Stimulated activated CD4-positive, alpha-beta T cell treated with anti-CD3 and anti-CD28 coated beads, Interleukin-2, amount 100 ng/mL, for 24 hours (primary cell): ENCODE data around the gene SLC7A4.
A peak's percentile ranks its signal among the peaks of the same experiment; 100 is the strongest.
"Not testable (repeated sequence)": the region's sequence is repeated elsewhere in the genome, so short reads cannot be mapped to it uniquely, and the experiment has no call there.

Experiments
- DNase-seq, 2 donors: peaks; one replicate each; pipeline ENCODE4 v3.0.0-alpha.2; 2020

Gene SLC7A4

DNA sequence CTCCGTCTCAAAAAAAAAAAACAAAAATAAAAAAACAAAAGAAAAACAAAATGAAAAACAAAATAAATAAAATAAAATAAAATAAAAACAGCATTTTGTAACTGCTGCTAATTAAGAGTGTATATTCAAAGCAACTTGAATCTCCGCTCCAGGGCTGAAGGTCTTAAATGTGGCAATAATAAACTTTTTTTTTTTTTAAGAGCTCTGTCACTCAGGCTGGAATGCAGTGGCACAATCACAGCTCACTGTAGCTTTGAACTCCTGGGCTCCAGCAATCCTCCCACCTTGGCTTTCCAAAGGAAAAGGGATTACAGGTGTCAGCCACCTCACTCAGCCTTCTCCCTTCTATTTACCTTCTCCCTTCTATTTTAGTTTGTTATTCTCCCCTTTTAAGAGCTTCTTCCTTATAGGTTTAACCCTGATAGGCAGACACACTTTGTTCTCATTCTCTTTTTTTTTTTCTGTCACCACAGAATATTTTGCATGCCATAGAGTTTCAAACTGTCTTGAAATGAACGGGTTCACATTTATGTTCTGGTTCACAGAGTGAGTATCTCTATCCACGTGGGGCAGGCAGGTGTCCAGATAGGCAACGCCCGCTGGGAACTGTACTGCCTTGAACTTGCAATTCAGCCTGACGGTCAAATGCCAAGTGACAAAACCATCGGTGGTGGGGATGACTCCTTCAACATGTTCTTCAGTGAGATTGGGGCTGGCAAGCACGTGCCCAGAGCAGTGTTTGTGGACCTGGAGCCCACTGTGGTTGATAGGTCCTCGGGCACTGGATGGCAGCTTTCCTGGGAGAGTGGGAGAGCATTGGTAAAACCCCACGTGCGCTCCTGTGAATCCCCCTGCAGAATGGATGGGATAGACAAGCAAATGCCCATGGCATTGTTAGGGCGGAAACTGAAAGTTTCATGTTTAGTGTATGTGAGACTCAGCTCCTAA, 32.8 kb upstream of the SLC7A4 start:
- DNase-seq = no peak

GRCh38 chr22:21064425-21064824, 32.1 kb upstream of the SLC7A4 start:
- not testable (repeated sequence) for DNase-seq

DNA sequence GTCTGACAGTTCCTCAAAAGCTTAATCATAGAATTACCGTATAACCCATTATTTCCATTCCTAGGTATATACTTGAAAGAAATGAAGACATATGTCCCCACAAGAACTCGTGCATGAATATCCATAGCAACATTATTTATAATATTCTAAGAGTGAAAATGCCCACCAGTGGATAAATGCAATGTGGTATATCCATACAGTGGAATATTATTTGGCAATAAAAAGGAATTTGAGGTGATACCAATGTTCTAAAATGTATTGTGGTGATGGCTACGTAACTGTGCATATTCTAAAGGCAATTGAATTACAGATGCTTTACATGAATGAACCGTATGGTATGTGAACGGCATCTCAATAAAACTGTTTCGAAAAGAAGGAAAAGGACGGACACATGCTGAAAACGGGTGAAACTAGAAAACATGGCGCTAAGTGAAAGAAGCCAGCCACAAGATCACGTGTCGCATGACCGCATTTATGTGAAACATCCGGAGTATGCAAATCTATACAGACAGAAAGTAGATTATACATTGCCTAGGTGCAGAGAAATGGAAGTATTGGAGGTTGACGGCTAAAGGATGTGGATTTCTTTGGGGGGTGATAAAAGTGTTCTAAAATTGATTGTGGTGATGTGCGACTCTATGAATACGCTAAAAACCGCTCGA, 29.4 kb upstream of the SLC7A4 start:
- DNase-seq = not testable (repeated sequence)

DNA sequence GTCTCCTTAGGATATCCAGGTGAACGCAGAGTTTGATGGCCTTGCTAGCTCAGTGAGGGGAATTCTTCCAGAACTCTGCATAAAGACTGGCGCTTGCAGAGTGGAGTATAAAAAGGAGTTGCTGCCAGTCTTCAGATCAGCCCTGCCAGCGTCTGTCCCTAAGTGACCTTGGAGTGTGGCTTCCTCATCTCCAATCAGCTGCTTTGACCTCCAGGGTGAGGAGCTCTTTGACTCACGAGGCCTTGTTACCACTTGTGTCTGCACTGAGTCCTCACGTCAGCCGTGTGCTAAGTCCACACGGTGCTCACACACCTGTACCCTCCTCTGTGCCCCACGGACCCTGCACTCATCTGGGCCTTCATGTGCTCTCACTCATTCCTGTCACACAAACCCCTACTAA, 28.0 kb upstream of the SLC7A4 start:
- DNase-seq = not testable (repeated sequence)

GRCh38 chr22:21055880-21056319, 23.5 kb upstream of the SLC7A4 start:
- no peak for DNase-seq

- no peak for DNase-seq
Observed at GRCh38 chr22:21055564-21055834, 23.1 kb upstream of the SLC7A4 start.

GRCh38 chr22:21054714-21055563, 22.6 kb upstream of the SLC7A4 start:
- no peak for DNase-seq

- no peak for DNase-seq
Observed at GRCh38 chr22:21054046-21054713, 21.8 kb upstream of the SLC7A4 start.

DNA sequence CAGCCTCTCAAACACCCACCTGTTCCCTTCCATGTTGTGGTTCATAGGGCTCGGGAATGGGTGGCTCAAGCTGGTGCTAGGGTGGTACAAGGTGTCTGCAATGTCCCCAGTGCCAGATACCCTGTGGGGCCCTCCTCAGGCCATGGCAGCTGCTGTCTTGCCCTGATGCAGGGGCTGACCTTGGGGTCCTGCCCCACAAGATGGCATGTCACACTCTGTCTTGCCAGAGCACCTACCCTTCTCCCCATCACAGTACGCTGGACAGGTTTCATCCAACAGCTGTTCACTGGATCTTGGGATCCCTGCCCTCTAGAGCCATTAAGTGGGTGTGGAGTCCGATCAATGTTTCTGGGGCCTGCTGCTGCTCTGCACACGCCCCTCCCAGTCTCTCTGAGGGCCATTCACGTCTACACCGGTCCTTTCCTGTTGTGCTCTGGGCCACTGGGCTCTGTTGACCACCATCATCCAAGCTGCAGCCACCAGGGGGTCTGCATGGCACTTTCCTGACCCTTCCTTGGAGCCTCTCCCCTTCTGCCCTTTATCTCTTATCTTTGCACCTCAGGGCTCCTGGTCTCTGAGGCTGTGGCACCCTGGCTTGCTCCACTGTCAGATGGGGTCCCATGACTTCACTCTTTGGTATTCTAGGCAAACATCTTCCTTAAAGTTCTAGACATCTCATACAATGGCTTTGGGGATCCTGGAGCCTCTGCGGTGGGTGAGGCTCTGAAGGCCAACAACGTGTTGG, 20.5 kb upstream of the SLC7A4 start:
- DNase-seq = no peak

- no peak for DNase-seq
Observed at GRCh38 chr22:21051831-21052400, 19.6 kb upstream of the SLC7A4 start.

- DNase-seq = no peak
Observed at GRCh38 chr22:21051145-21051830, 18.9 kb upstream of the SLC7A4 start.

DNA sequence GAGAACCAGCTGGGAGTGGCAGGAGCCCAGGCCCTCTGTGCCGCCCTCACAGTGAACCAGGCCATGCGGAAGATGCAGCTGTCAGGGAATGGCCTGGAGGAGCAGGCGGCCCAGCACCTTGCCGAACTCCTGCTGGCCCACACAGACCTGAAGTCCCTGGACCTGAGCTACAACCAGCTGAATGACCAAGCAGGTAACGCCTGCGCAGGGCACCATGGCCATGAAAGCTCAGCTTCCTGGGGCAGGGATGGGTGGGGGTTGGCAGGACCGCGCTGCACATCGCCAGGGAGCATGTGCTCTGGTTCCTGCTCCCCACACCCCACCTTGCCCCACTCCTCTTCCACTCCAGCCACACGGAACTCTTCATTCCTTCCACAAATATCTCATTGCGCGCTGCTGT, 16.6 kb upstream of the SLC7A4 start:
- not testable (repeated sequence) for DNase-seq

GRCh38 chr22:21048448-21048847, 16.1 kb upstream of the SLC7A4 start:
- DNase-seq = not testable (repeated sequence)

- no peak for DNase-seq
Observed at GRCh38 chr22:21047730-21048129, 15.4 kb upstream of the SLC7A4 start.

DNA sequence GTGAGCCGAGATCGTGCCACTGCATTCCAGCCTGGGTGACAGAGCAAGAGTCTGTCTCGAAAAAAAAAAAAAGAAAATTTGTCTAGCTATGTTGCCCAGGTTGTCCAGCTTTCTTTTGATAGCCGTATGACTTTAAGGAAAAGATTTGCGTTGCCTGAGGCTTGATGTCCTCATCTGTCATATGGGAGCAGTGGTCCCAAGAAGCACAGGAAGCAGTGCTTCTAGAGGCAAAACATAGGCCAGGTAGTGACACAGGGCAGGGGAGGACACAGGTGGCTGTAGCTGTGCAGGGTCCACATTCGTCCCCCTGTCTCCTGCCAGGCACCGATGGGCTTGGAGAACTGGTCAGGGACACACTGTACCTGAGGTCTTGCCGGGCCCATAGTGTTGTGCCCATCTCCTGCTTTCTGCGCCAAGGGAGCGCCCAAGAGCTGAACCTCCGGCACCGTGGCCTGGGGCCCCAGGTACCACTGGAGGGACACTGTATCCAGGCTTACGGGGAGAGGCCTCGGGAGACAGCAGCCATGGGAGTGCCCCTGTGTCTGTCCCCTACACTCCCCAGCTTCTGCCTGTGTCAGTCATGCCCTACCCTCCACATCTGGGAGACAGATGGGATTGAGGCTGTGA, 14.8 kb upstream of the SLC7A4 start:
- DNase-seq = no peak

DNA sequence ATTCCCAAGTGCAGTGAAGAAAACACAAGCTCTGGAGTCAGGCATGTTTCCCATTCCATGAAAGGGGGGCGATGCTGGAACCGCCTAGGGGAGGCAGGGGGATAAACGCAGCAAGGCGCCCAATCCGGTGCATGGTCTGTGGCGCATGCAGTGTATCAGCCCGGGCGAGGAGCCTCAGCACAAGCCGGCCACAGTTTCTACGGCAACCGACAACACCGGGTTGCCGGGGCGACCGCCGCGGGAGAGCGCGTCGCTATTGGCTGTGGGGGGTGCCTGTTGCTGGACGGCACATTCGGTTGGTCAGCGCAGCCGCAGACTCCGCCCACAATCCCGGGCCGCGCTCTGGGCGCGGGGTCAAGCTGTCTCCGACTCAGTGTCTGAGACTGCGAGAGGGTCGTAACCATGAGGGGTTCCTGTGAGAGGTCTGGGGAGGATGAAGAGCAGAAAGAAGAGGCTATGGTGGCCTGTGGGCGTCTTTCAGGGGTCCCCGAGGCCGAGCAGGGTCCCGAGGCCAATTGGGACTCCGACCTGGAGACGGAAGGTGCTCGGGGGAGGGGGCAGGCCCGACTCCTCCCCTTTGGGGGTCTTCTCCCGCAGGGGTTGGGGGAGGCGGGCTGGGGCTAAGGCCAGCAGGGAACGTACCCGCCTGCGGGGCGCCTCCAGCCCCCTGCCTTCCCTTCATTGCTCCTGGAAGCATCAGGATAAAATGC, 13.4 kb upstream of the SLC7A4 start, which contains the start of gene LRRC74B:
TSS of gene LRRC74B (plus strand) at position 362 of the 710 bp plus-strand sequence. CDS start at position 403, 41 bp downstream.
- peak; percentile 74 to 80 for DNase-seq

DNA sequence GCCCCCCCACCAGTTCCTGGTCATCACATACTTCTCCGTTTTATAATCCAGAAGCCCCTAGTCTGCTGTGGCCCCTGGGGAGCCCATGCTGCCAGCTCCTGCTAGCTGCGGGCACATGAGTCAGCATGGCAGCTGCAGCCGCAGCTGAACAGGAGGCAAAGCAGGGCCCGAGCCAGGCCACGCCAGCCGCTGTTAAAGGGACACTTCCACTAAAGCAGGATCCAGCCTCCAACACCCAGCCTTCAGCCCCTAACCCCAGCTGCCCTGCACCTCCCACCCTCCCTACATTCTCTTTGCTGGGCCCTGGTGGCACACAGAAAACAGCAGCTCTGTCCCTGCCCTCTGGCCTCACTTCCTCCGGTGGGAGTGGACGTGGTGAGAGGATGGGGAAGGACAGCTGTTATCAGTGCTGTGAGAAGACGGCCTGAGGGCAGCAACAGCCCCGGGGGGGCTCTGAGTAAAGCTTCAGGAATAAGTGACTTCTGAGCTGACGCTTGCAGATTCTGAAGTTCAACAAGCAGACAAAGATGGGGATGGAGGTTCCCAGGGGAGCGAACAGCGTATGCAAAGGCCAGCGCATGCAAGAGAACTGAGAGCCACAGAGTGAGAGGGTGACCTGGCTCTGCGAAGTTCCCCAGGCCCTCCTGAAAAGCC, 12.7 kb upstream of the SLC7A4 start:
- no peak for DNase-seq

DNA sequence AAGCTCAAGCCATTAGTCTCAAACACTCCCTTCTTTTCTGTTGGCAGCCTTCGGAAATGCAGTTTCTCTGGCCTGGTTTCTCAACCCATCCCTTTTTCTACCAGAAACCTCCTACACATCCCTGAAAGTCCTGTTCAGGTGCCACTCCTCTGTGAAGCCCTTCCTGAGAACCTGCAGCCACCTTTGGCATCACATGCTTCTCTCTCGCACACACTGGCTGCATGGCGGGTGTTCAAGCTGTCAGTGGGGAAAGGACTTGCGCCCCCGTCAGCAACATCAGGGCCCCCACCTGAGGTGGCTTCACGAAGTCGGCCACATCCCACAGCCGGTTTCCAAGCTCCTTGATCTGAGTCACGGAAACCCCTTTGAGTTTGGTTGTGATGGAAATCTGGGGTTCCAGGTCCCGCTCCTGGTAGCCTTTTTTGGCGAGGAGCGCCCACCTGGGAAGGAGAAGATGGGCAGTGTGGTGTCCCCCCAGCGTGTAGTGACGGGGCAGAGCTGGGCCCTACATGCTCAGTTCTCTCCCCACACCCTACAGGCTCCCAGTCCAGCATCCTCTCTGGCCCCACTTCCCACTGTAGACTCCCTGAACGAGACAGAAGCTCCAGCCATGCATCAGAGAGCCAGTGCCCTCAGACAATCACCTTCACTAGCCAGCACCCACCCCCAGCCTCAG, 11.6 kb upstream of the SLC7A4 start:
- no peak for DNase-seq
